Sigmoid colon (tissue), 7 donors: Measurements from ENCODE around the gene BST1. TPM values are rescaled to one million over a fixed set of nuclear protein-coding genes. Genes with fewer than 3 reads are reported as not detected.

ENCODE experiments used
- DNase-seq: peaks from one replicate; pipeline ENCODE4 v3.0.0-alpha.2; 2019
- H3K27ac ChIP-seq, 4 donors: fragments of 200-600 bp; sonication (generic); one replicate each; pipeline ENCODE4 v1.5.1; 2016 to 2019; ENCODE audit warnings: mild to moderate bottlenecking in 1 of 4
- H3K27me3 ChIP-seq, 3 donors: fragments of 200-600 bp; sonication (generic); one replicate each; pipeline ENCODE4 v1.5.1; 2019; ENCODE audit warnings: mild to moderate bottlenecking in 1 of 3
- H3K36me3 ChIP-seq, 4 donors: fragments of 200-600 bp; sonication (generic); one replicate each; pipeline ENCODE4 v1.5.1; 2016 to 2019
- H3K4me1 ChIP-seq, 4 donors: fragments of 200-600 bp; sonication (generic); one replicate each; pipeline ENCODE4 v1.5.1; 2017 to 2019
- H3K4me3 ChIP-seq, 4 donors: fragments of 200-600 bp; sonication (generic); one replicate each; pipeline ENCODE4 v1.5.1; 2017 to 2019; ENCODE audit warnings: mild to moderate bottlenecking in 2 of 4, moderate library complexity in 1 of 4
- H3K9me3 ChIP-seq, 4 donors: fragments of 200-600 bp in 3 of 4; sonication (generic) in 3 of 4; one replicate each; pipeline versions ENCODE4 v1.5.1 to v1.6.1; 2013 to 2019
- CTCF ChIP-seq, 4 experiments: fragments of 450-650 bp in 3 of 4; fragments of 200-600 bp in 1 of 4; IDR thresholded peaks; one replicate each; pipeline ENCODE4 v1.5.1; 2016 to 2019; ENCODE audit warnings: antibody characterized with exemption in 4 of 4, mild to moderate bottlenecking in 3 of 4, moderate library complexity in 2 of 4
- EP300 ChIP-seq, 4 donors: sonication (generic); formaldehyde crosslinking; IDR thresholded peaks; one replicate each; pipeline ENCODE4 v1.6.1; 2017; ENCODE audit warnings: antibody characterized with exemption in 4 of 4
- POLR2A ChIP-seq, 2 donors: fragments of 450-650 bp; IDR thresholded peaks; one replicate each; pipeline ENCODE4 v1.6.1; 2016; ENCODE audit warnings: antibody characterized with exemption in 2 of 2, mild to moderate bottlenecking in 2 of 2, moderate library complexity in 2 of 2
- POLR2AphosphoS5 ChIP-seq, 4 donors: sonication (generic); formaldehyde crosslinking; IDR thresholded peaks; one replicate each; pipeline ENCODE4 v1.6.1; 2017; ENCODE audit warnings: antibody characterized with exemption in 4 of 4
- WGBS, 2 donors: extraction: QIAGEN DNeasy Blood & Tissue Kit; methylation state at CpG; one replicate each; pipeline ENCODE4 v1.1.7; 2013; 5-methylcytosine and 5-hydroxymethylcytosine counted together
- intact Hi-C: fragments of 100-400 bp; cut with DNase I; formaldehyde crosslinking; loops from one replicate; pipeline ENCODE4 v1.15.1; 2023
- polyA plus RNA-seq, 3 donors: library from polyadenylated mRNA; stranded (reverse); fragments of 200-250 nt; gene quantifications; one replicate each; pipeline ENCODE4 v1.2.3, GENCODE V29; 2013
- total RNA-seq, 4 donors: library from RNA; depleted of rRNA; stranded (reverse); fragments of >200 nt; gene quantifications; one replicate each; pipeline ENCODE4 v1.1.0, GENCODE V29; 2016
- donor health status: healthy with polysubstance abuse.
- donor health status: Bipolar disorder and iron deficiency.
- donor health status: healthy.

BST1 gene
- total and polyA plus RNA-seq, 7 donors = 4.8 to 11.8 (median 5.4) TPM

GRCh38 chr4:15742637-15743036 is 39.8 kb downstream of the BST1 start:
- WGBS, 2 donors = 13 to 32% methylated on average over 1 of the region's 1 CpG
- TF ChIP-seq POLR2A (IDR thresholded peaks at IDR 0.05) (no peak), POLR2AphosphoS5 (IDR thresholded peaks at IDR 0.05) (no peak), CTCF (IDR thresholded peaks at IDR 0.05) (no peak), EP300 (IDR thresholded peaks at IDR 0.05) (no peak)
- H3K4me3 ChIP-seq = no peak overlapping the region
- no peaks in the 10 kb centered on the region for H3K36me3 ChIP-seq
- no peak overlapping the region for H3K27ac ChIP-seq
- intact Hi-C loops = no loop called here
- H3K9me3 ChIP-seq = peaks cover 0 to 8% (median 0%) of the 10 kb centered on the region in 4 donors
- no peaks in the 10 kb centered on the region for H3K27me3 ChIP-seq
- no peaks in the 10 kb centered on the region for H3K4me1 ChIP-seq
- no peak for DNase-seq

GRCh38 chr4:15744016-15744545 is 41.2 kb downstream of the BST1 start:
- 41 to 74% methylated on average over 5 of the region's 5 CpGs for WGBS, 2 donors
- Histone ChIP-seq H3K27ac (no peak overlapping the region), H3K9me3 (peaks cover 0 to 8% (median 0%) of the 10 kb centered on the region in 4 donors), H3K4me3 (no peak overlapping the region), H3K27me3 (no peaks in the 10 kb centered on the region), H3K36me3 (no peaks in the 10 kb centered on the region), H3K4me1 (no peaks in the 10 kb centered on the region)
- TF ChIP-seq EP300 (IDR thresholded peaks at IDR 0.05) (no peak), POLR2A (IDR thresholded peaks at IDR 0.05) (no peak), POLR2AphosphoS5 (IDR thresholded peaks at IDR 0.05) (no peak), CTCF (IDR thresholded peaks at IDR 0.05) (no peak)
- intact Hi-C loops = no loop called here
- DNase-seq = no peak

- no peaks in the 10 kb centered on the region for H3K36me3 ChIP-seq
- peaks cover 0 to 8% (median 0%) of the 10 kb centered on the region in 4 donors for H3K9me3 ChIP-seq
- H3K27ac ChIP-seq = no peak overlapping the region
- no peak overlapping the region for H3K4me3 ChIP-seq
- H3K4me1 ChIP-seq = no peaks in the 10 kb centered on the region
- 92 to 100% methylated on average over 1 of the region's 1 CpG for WGBS, 2 donors
- TF ChIP-seq POLR2AphosphoS5 (IDR thresholded peaks at IDR 0.05) (no peak), CTCF (IDR thresholded peaks at IDR 0.05) (no peak), EP300 (IDR thresholded peaks at IDR 0.05) (no peak), POLR2A (IDR thresholded peaks at IDR 0.05) (no peak)
- intact Hi-C loops = no loop called here
- DNase-seq = no peak
- no peaks in the 10 kb centered on the region for H3K27me3 ChIP-seq
These were observed 43.2 kb downstream of the BST1 start for GRCh38 chr4:15746110-15746509.

GRCh38 chr4:15749001-15749400 is 46.1 kb downstream of the BST1 start:
- Histone ChIP-seq H3K4me3 (no peak overlapping the region), H3K27ac (no peak overlapping the region), H3K4me1 (no peaks in the 10 kb centered on the region), H3K27me3 (no peaks in the 10 kb centered on the region), H3K9me3 (no peaks in the 10 kb centered on the region), H3K36me3 (no peaks in the 10 kb centered on the region)
- intact Hi-C loops = no loop called here
- TF ChIP-seq EP300 (IDR thresholded peaks at IDR 0.05) (no peak), POLR2AphosphoS5 (IDR thresholded peaks at IDR 0.05) (no peak), POLR2A (IDR thresholded peaks at IDR 0.05) (no peak), CTCF (IDR thresholded peaks at IDR 0.05) (no peak)
- WGBS, 2 donors = 79 to 80% methylated on average over 6 of the region's 6 CpGs
- no peak for DNase-seq

GRCh38 chr4:15751153-15751552 is 48.3 kb downstream of the BST1 start:
- Histone ChIP-seq H3K4me1 (no peaks in the 10 kb centered on the region), H3K27ac (no peak overlapping the region), H3K4me3 (no peak overlapping the region), H3K36me3 (no peaks in the 10 kb centered on the region), H3K9me3 (no peaks in the 10 kb centered on the region), H3K27me3 (no peaks in the 10 kb centered on the region)
- DNase-seq = no peak
- intact Hi-C loops = no loop called here
- no peak for TF ChIP-seq EP300 (IDR thresholded peaks at IDR 0.05)
- no peak for TF ChIP-seq CTCF (IDR thresholded peaks at IDR 0.05)
- no peak for TF ChIP-seq POLR2A (IDR thresholded peaks at IDR 0.05)
- TF ChIP-seq POLR2AphosphoS5 (IDR thresholded peaks at IDR 0.05) = no peak
- WGBS, 2 donors = 97% methylated on average over 2 of the region's 2 CpGs
